HG03354 (cell line): ENCODE measurements around the gene EXD3.
"Not testable (repeated sequence)": the region's sequence is repeated elsewhere in the genome, so short reads cannot be mapped to it uniquely, and the experiment has no call there.

Experiments used
- ATAC-seq: cut with Tn5 transposase; IDR thresholded peaks from one replicate; pipeline ENCODE4 v1.9.1; 2021; ENCODE audit warnings: mild to moderate bottlenecking; ENCODE audit not compliant: unreplicated experiment, poor library complexity, severe bottlenecking

Gene EXD3

GRCh38 chr9:137354153-137354844 lies 68.7 kb downstream of the EXD3 start:
- no peak for ATAC-seq

DNA sequence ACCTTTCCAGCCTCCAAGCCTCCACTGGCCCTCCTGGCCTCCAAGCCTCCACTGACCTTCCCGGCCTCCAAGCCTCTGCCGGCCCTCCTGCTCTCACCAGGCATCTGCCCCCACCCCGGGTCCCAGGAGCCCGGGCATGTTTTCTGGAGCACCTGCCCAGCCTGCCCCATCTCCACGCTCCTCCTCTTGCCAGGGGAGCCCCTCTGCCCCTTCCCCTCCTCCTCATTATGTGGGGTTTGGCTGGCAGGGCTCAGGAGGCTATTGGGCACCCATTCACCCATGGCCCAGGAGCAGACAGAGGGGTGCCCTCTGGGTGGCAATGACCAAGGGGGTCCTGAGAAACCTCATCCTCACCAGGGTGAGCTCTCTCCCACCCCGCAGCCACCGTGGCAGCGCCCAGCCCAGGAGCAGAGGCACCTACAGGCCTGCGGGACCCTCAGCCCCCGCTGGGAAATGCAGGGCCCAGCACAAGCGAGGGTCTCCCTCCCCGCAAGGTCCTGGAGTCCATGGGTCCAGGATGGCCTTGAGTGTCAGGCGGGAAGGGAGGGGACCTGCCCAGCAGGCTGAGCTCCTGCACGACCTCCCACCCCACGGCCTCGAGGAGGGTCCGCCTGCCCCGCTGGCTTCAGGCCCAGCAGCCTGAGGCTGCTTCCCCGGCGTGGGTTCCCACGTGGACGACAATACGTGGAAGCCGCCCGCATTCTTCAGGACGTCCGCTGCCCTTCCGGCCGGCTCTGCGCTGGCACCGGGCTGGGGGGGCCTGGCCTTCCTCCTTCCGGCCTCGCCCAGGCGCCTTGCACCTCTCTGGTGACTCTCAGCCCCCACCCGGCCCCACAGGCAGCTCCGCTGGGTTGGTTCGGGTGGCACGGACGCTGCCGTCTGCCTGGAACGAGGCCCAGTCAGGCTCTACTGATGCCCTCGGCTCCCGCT lies 69.5 kb downstream of the EXD3 start:
- ATAC-seq, result no peak

GRCh38 chr9:137352511-137353222 lies 70.3 kb downstream of the EXD3 start:
- ATAC-seq, result no peak

- ATAC-seq, result no peak
These were observed 71.0 kb downstream of the EXD3 start for GRCh38 chr9:137351781-137352501.

DNA sequence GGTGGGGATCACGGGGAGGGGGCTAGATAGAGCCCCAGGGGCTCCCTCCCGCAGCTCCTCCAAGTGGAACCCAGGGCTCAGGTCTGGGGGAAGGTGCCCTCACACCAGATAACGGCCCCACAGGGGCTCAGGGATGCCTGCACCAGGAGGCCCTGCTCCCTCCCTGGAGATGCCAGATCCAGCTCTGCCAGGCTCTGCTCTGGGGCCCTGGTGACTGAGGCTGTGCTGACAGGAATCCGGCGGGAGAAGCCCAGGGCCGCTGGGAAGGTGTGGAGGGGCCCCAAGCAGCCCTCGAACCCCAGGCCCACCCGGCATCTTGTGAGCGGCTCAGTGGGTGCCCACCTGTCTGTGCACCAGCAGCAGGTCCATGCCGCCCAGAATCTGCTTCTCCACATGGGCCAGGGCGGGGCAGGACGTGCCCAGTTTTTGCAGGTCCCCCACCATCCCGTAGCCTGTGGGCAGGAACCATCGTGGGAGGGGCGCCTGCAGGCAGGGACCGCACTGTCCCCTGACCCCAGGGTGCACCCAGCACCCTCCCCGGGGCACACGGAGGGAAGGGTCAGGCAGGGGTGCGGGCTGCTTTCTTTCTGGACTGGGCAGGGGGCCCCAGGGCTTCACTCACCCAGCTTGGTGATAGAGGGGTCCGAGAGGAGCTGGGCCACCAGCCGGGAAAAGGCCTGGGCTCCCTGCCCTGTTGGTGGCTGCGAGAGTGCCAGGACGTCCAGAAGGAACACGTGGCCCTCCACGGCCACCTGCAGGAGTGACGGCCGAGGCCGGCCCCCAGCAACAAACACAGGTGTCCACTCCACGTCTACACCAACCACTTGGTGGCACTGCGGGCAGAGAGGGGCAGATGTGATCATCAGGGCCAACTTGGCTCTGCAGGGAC lies 72.0 kb downstream of the EXD3 start:
- ATAC-seq, result no peak

- ATAC-seq, result no peak
These were observed 73.4 kb downstream of the EXD3 start for GRCh38 chr9:137349471-137350033.

- ATAC-seq, result no peak
These were observed 74.0 kb downstream of the EXD3 start for GRCh38 chr9:137348769-137349470.

DNA sequence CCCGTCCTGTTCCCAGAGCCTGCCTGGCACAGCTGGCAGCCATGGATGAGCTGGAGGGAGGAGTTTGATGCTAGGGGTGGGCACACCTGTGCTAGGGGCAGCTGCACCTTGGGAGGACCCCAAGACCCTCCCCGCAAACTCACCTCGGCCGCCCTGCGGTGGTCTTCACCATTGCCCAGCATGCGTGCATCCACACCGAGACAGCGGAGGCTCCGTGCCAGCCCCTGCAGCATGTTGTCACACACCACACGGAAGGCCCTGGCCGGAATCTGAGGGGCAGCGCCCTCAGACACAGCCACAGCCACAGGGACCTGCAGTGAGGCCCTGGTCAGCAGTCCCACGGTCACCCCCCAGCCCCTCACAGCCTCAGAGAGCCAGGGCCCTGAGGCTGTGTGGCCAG lies 75.0 kb downstream of the EXD3 start:
- no peak for ATAC-seq

DNA sequence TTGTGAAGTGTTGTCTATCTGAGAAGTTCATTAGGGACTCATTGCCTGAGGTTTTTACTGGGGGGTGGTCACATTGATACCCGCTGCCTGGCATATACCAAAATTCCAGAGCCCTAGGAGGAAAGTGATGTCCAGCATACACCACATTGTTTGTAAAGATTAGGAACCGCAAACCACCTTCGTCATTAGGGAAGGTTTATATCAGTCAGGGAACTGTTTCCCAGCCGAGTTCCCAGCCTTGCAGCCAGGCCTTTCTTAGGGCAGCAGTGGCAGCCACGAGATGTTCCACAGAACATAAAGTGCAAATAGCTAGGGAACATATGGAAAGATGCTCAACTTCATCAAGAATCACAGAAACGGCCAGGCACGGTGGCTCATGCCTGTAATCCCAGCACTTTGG lies 80.5 kb downstream of the EXD3 start:
- ATAC-seq, result no peak

- no peak for ATAC-seq
These were observed 81.7 kb downstream of the EXD3 start for GRCh38 chr9:137341227-137341626.

GRCh38 chr9:137339908-137340462 lies 83.0 kb downstream of the EXD3 start:
- ATAC-seq, result not testable (repeated sequence)

DNA sequence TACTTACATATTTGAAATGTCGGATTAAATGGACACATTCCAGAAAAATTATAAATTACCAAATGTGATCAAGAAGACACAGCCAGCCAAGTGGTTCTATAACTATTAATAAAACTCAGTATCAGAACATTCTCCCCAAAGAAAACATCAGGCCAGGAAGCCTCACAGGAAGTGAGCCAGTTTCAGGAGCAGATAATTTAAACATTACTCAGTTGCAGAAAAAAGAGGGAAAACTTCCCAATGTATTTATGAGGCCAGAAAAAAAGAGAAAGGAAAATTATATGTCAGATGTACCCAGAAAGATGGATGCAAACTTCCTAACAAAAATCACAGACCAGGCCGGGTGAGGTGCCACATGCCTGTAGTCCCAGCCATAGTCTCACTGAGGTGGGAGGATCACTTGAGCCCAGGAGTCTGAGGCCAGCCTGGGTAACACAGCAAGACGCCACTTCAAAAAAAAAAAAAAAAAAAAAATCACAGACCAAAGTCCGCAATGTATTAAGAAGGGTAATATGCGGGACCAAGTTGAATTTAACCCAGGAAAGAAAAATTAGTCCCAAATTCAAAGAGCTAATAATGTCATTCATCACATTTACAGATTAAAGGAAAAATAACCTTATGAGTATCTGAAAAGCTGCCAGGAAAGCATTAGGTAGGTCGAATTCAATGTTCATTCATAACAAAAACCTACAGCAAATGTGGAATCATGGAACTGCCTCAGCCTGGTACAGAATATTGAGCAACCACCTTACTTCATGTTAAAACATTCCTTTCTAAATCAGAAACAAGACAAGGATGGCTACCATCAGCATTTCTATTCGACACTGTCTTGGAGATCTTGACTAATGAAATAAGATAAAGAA lies 83.7 kb downstream of the EXD3 start:
- ATAC-seq, result no peak

- ATAC-seq, result no peak
These were observed 86.2 kb downstream of the EXD3 start for GRCh38 chr9:137336735-137337134.

GRCh38 chr9:137333016-137333671 lies 89.8 kb downstream of the EXD3 start:
- ATAC-seq, result no peak

- ATAC-seq, result no peak
These were observed 91.0 kb downstream of the EXD3 start for GRCh38 chr9:137331929-137332328.

DNA sequence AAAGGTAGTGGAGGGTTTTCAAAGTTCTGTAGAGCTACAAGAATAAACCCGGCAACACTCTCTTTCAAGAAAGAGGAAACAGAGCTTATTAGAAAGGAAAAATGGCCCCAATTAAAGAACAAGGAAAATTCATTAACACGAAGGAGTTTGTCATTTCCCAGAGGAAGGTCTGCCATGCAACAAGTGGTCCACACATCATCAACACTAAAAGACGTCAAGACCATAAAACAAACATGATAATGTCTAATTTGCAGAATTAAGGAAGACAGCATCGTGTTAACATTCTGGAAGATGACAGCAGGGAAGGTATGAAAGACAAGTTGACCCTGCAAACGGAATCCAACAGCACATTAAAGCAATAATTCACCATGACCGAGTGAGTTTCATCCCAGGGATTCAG lies 92.3 kb downstream of the EXD3 start:
- no peak for ATAC-seq
